Left lung (tissue), 10 donors: Measurements from ENCODE around the gene AGTR1. TPM values are rescaled to one million over a fixed set of nuclear protein-coding genes. Genes with fewer than 3 reads are reported as not detected.

Experiments
- ATAC-seq: fragments of 200-7000 bp; cut with Tn5 transposase; one replicate; pipeline ENCODE4 v1.9.1; 2020; ENCODE audit warnings: moderate library complexity
- DNase-seq, 4 donors: peaks; one replicate each; pipeline ENCODE4 v3.0.0-alpha.2; 2013 to 2020
- H3K27ac ChIP-seq, 2 donors: fragments of 200-600 bp; sonication (generic) in 1 of 2; one replicate each; pipeline versions ENCODE4 v1.5.0 to v1.8.0; 2020 to 2021
- H3K27me3 ChIP-seq, 2 donors: fragments of 200-600 bp; sonication (generic) in 1 of 2; one replicate each; pipeline versions ENCODE4 v1.5.0 to v1.8.0; 2020 to 2021
- H3K36me3 ChIP-seq, 2 donors: fragments of 200-600 bp; sonication (generic) in 1 of 2; one replicate each; pipeline versions ENCODE4 v1.5.0 to v1.8.0; 2020 to 2021
- H3K4me1 ChIP-seq, 2 donors: fragments of 200-600 bp; one replicate each; pipeline ENCODE4 v1.8.0; 2021
- H3K4me3 ChIP-seq, 2 donors: fragments of 200-600 bp; sonication (generic) in 1 of 2; one replicate each; pipeline versions ENCODE4 v1.5.0 to v1.8.0; 2020 to 2021; ENCODE audit warnings: mild to moderate bottlenecking in 1 of 2
- H3K9me3 ChIP-seq, 2 donors: fragments of 200-600 bp; sonication (generic) in 1 of 2; one replicate each; pipeline versions ENCODE4 v1.5.0 to v1.8.0; 2020 to 2021
- intact Hi-C, 2 donors: fragments of 100-400 bp; cut with DNase I; formaldehyde crosslinking; loops; one replicate each; pipeline versions ENCODE4 v1.11.2 to v1.14.2; 2022
- polyA plus RNA-seq, 6 donors: library from polyadenylated mRNA; unstranded; fragments of 120-200 nt; gene quantifications; one replicate each; pipeline ENCODE4 v1.2.1, GENCODE V29; 2013; ENCODE audit not compliant: insufficient read length in 6 of 6
- total RNA-seq, 2 donors: library from RNA; stranded (reverse); fragmentation: NEBNext Ultra II Directional; extraction: Animal tissue kit (Norgen Biotek cat#: 25700); gene quantifications; one replicate each; pipeline ENCODE4 v1.2.1, GENCODE V29; 2021
- TF ChIP-seq, protein P1 (sequence below), 2 donors: fragments of 200-600 bp; sonication (generic) in 1 of 2; IDR thresholded peaks; one replicate each; pipeline versions ENCODE4 v1.5.0 to v1.8.0; 2021; ENCODE audit warnings: antibody characterized with exemption in 2 of 2
- donor health status: DM: no; HTN: yes; CAD: no.
- donor health status: DM: no; HTN: no; CAD: no.

AGTR1 gene
- total and polyA plus RNA-seq, 8 donors = 7.2 to 28.2 (median 22.7) TPM

DNA sequence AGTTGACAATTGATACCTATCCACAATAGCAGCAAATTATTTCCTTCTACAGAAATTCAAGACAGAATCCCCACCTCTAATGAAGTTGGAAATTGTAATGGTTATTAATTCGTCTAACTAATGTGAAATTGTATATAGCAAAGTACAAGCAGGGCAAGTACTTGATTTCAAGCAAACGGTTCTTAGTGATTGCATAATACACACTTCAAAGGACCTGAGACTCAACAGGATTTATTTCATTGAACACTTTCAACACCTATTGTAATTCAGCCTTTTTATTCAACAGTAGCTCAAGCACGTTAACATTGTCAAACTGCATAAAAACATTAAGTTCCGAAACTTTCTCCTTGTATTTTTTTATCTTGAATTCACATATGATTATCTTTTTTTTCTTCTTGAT, 40.2 kb upstream of the AGTR1 start:
- ATAC-seq (peak; percentile 63), DNase-seq (no peak)
- H3K36me3 ChIP-seq = no peaks in the 10 kb centered on the region
- TF ChIP-seq, protein P1, sequence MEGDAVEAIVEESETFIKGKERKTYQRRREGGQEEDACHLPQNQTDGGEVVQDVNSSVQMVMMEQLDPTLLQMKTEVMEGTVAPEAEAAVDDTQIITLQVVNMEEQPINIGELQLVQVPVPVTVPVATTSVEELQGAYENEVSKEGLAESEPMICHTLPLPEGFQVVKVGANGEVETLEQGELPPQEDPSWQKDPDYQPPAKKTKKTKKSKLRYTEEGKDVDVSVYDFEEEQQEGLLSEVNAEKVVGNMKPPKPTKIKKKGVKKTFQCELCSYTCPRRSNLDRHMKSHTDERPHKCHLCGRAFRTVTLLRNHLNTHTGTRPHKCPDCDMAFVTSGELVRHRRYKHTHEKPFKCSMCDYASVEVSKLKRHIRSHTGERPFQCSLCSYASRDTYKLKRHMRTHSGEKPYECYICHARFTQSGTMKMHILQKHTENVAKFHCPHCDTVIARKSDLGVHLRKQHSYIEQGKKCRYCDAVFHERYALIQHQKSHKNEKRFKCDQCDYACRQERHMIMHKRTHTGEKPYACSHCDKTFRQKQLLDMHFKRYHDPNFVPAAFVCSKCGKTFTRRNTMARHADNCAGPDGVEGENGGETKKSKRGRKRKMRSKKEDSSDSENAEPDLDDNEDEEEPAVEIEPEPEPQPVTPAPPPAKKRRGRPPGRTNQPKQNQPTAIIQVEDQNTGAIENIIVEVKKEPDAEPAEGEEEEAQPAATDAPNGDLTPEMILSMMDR (IDR thresholded peaks at IDR 0.05) = no peak
- no peaks in the 10 kb centered on the region for H3K27me3 ChIP-seq
- H3K27ac ChIP-seq = no peak overlapping the region
- no peaks in the 10 kb centered on the region for H3K4me1 ChIP-seq
- intact Hi-C loops = no loop called here
- no peak overlapping the region for H3K4me3 ChIP-seq
- no peaks in the 10 kb centered on the region for H3K9me3 ChIP-seq

DNA sequence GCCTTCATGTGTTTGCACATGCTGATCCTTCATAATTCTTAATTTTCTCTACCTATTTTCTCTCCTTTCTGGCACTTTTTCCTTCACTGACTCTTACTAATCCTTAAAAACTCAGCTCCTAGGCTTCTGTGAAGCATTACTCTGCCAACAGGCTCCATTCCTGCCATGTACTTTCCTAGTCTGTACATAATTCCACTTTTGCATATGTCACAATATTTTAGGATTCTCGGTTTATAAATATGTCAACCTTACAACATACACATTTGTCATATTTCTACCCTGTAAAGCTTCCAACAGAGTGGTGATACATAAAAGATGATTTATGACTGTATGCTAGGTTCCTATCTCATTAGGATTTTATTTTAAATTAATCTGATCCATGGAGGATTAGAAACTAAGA, 38.2 kb upstream of the AGTR1 start:
- intact Hi-C loops = no loop called here
- H3K4me3 ChIP-seq = no peak overlapping the region
- H3K9me3 ChIP-seq = no peaks in the 10 kb centered on the region
- H3K27ac ChIP-seq = no peak overlapping the region
- DNase-seq = no peak
- H3K27me3 ChIP-seq = no peaks in the 10 kb centered on the region
- H3K4me1 ChIP-seq = no peaks in the 10 kb centered on the region
- ATAC-seq = no peak
- TF ChIP-seq, protein P1 (IDR thresholded peaks at IDR 0.05) = no peak
- no peaks in the 10 kb centered on the region for H3K36me3 ChIP-seq

DNA sequence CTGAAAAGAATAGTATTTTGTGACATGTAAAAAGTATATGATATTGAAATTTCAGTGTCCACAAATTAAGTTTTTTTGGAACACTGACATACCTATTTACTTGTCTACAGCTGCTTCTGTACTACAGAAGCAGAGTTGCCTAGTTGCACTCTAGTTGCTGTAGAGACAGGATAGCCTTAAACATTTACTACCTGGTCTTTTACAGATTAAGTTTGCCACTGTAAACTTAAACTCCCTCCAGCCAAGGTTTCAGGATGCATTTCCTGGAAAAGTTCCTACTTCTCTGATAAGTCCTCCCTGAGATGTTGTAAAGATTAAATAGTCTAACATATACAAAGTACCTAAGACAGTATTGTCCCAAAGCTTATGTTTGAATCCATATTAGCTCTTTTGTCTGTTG, 17.4 kb upstream of the AGTR1 start:
- Histone ChIP-seq H3K36me3 (no peaks in the 10 kb centered on the region), H3K4me1 (no peaks in the 10 kb centered on the region), H3K9me3 (no peaks in the 10 kb centered on the region), H3K4me3 (no peak overlapping the region), H3K27ac (no peak overlapping the region), H3K27me3 (no peaks in the 10 kb centered on the region)
- intact Hi-C loops = no loop called here
- TF ChIP-seq, protein P1 (IDR thresholded peaks at IDR 0.05) = no peak
- ATAC-seq (no peak), DNase-seq (no peak)

DNA sequence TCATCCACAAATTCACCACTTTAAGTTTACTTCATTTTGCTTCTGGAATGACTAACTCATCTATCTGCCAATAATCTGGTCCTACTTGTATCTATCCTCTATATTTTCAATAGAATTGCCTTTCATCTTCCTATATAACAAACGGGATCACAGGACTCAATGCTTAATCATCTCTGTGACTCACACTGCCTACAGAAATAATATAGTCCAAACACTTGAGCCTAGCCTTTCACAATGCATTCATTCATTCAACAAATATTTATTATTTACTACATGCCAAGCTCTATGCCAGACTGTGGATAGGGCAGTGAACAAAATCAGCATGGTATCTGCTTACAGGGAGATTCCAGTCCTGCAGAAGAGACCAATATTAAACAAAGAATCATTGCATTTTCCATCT, 16.6 kb upstream of the AGTR1 start:
- Histone ChIP-seq H3K36me3 (no peaks in the 10 kb centered on the region), H3K4me1 (no peaks in the 10 kb centered on the region), H3K9me3 (no peaks in the 10 kb centered on the region), H3K4me3 (no peak overlapping the region), H3K27ac (no peak overlapping the region), H3K27me3 (no peaks in the 10 kb centered on the region)
- intact Hi-C loops = no loop called here
- no peak for ATAC-seq
- no peak for DNase-seq
- TF ChIP-seq, protein P1 (IDR thresholded peaks at IDR 0.05) = no peak

DNA sequence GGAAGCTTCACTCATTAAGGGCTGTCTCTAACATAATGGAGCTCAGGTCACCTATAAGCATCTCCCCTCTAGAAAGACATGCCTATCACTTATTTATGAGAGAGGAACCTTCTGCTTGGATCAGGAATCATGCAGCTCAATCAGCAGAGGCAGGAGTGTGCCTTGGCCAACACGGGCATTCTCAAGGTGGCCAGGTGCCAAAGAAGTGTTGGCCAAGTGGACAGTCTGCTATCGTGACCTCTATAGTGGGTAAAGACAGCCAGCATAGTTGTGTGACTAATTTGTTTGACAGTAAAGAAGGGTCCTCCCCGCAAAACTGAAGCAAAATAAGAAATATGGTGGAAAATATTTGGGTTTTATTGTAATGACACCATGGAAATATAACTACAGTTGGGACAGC, 14.7 kb upstream of the AGTR1 start:
- H3K9me3 ChIP-seq = no peaks in the 10 kb centered on the region
- TF ChIP-seq, protein P1 (IDR thresholded peaks at IDR 0.05) = no peak
- H3K4me1 ChIP-seq = no peaks in the 10 kb centered on the region
- H3K27ac ChIP-seq = no peak overlapping the region
- no peak for ATAC-seq
- no peak for DNase-seq
- H3K27me3 ChIP-seq = no peaks in the 10 kb centered on the region
- no peaks in the 10 kb centered on the region for H3K36me3 ChIP-seq
- intact Hi-C loops = no loop called here
- H3K4me3 ChIP-seq = no peak overlapping the region
